Transverse colon (tissue), 4 donors: ENCODE measurements around the gene TBC1D2B. TPM values are rescaled to one million over a fixed set of nuclear protein-coding genes. Genes with fewer than 3 reads are reported as not detected.

Experiments used
- DNase-seq: peaks from one replicate; pipeline ENCODE4 v3.0.0-alpha.2; 2019
- H3K27ac ChIP-seq, 4 donors: fragments of 200-600 bp; sonication (generic); 2 replicates each; pipeline ENCODE4 v1.5.1; 2016 to 2018; ENCODE audit warnings: inconsistent platforms in 4 of 4
- H3K27me3 ChIP-seq: fragments of 200-600 bp; sonication (generic); 2 replicates; pipeline ENCODE4 v1.5.1; 2017; ENCODE audit warnings: inconsistent platforms
- H3K36me3 ChIP-seq, 4 donors: fragments of 200-600 bp; sonication (generic); 2 replicates each; pipeline ENCODE4 v1.5.1; 2017 to 2019; ENCODE audit warnings: inconsistent platforms in 4 of 4
- H3K4me1 ChIP-seq, 4 donors: fragments of 200-600 bp; sonication (generic); 2 replicates each; pipeline ENCODE4 v1.5.1; 2017 to 2020; ENCODE audit warnings: inconsistent platforms in 4 of 4
- H3K4me3 ChIP-seq, 4 donors: fragments of 200-600 bp; sonication (generic); 1 replicate in 1 of 4; 2 replicates in 3 of 4; pipeline versions ENCODE4 v1.5.1 to v1.6.1; 2017 to 2019; ENCODE audit warnings: inconsistent platforms in 4 of 4
- H3K9me3 ChIP-seq, 2 donors: fragments of 200-600 bp; sonication (generic); 2 replicates each; pipeline ENCODE4 v1.5.1; 2017 to 2019; ENCODE audit warnings: inconsistent platforms in 2 of 2
- CTCF ChIP-seq, 5 experiments: fragments of 200-600 bp in 3 of 5; fragments of 450-650 bp in 2 of 5; sonication (generic) in 3 of 5; IDR thresholded peaks; 1 replicate in 2 of 5; 2 replicates in 3 of 5; pipeline ENCODE4 v1.5.1; 2016 to 2017; ENCODE audit warnings: antibody characterized with exemption in 5 of 5, inconsistent platforms in 3 of 5, mild to moderate bottlenecking in 2 of 5, moderate library complexity in 1 of 5
- EP300 ChIP-seq: sonication (generic); formaldehyde crosslinking; IDR thresholded peaks from one replicate; pipeline ENCODE4 v1.6.1; 2017; ENCODE audit warnings: antibody characterized with exemption, low read depth
- POLR2A ChIP-seq: fragments of 450-650 bp; IDR thresholded peaks from one replicate; pipeline ENCODE4 v1.6.1; 2016; ENCODE audit warnings: antibody characterized with exemption, mild to moderate bottlenecking, moderate library complexity
- POLR2AphosphoS5 ChIP-seq, 3 donors: sonication (generic); formaldehyde crosslinking; IDR thresholded peaks; one replicate each; pipeline ENCODE4 v1.6.1; 2016; ENCODE audit warnings: antibody characterized with exemption in 3 of 3
- WGBS, 2 donors: methylation state at CpG; one replicate each; pipeline ENCODE4 v1.1.5; 2018; ENCODE audit warnings: low coverage in 1 of 2; 5-methylcytosine and 5-hydroxymethylcytosine counted together
- in situ Hi-C, 4 donors: fragments of 200-750 bp; cut with MboI; loops; one replicate each; pipeline versions ENCODE4 v1.15.0 to v1.15.1; 2017; ENCODE audit warnings: low sequenced_read_pairs in 3 of 4, low pct_ligation_motif_present in 1 of 4, low pct_unique_long_range_greater_than_20kb in 1 of 4
- intact Hi-C: fragments of 100-400 bp; cut with DNase I; formaldehyde crosslinking; loops from one replicate; pipeline ENCODE4 v1.15.1; 2023; ENCODE audit warnings: low total_unique reads
- total RNA-seq, 4 donors: library from RNA; depleted of rRNA; stranded (reverse); fragments of >200 nt; gene quantifications; one replicate each; pipeline ENCODE4 v1.1.0, GENCODE V29; 2016

The TBC1D2B gene
- total RNA-seq, 4 donors from 2014 or later = 40.4 to 62.6 (median 53.8) TPM

GRCh38 chr15:78021761-78022160, 55.8 kb downstream of the TBC1D2B start:
- 98% methylated on average over 12 of the region's 12 CpGs; no CpG with 5 or more reads in 1 of the 2 donors for WGBS, 2 donors
- no peaks in the 10 kb centered on the region for H3K9me3 ChIP-seq
- H3K36me3 ChIP-seq = peaks cover 0 to 18% (median 9%) of the 10 kb centered on the region in 4 donors
- H3K4me1 ChIP-seq = peaks cover 3 to 45% (median 17%) of the 10 kb centered on the region in 4 donors
- H3K27ac ChIP-seq = no peak overlapping the region
- in situ Hi-C loops = no loop called here
- TF ChIP-seq POLR2A = no peak
- TF ChIP-seq POLR2AphosphoS5 (IDR thresholded peaks at IDR 0.05) = no peak
- TF ChIP-seq EP300 = no peak
- TF ChIP-seq CTCF (IDR thresholded peaks at IDR 0.05) = no peak
- no peak for DNase-seq
- H3K27me3 ChIP-seq = no peaks in the 10 kb centered on the region
- intact Hi-C loops = no loop called here
- H3K4me3 ChIP-seq = no peak overlapping the region

DNA sequence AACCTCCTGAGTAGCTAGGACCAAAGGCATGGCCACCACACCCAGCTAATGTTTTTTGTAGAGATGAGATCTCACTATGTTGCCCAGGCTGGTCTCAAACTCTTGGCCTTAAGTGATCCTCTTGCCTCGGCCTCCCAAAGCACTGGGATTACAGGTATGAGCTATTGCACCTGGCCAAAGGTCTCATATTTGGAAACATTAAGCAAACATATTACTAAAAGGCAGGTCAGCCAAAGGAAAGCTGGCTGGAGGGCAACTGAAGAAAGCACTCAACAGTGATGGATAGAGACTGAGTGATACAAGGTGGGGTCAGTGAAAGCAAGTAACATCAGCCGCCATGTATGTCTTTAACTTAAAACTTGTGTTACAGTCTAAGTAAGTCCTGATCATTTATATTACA, 57.5 kb downstream of the TBC1D2B start:
- DNase-seq = no peak
- intact Hi-C loops = no loop called here
- 88 to 100% methylated on average over 1 to 2 of the region's 2 CpGs for WGBS, 2 donors
- no peak overlapping the region for H3K27ac ChIP-seq
- no peak for TF ChIP-seq POLR2AphosphoS5 (IDR thresholded peaks at IDR 0.05)
- no peak for TF ChIP-seq EP300
- no peak for TF ChIP-seq POLR2A
- no peak for TF ChIP-seq CTCF (IDR thresholded peaks at IDR 0.05)
- in situ Hi-C loops = no loop called here
- H3K36me3 ChIP-seq = peaks cover 0 to 26% (median 12%) of the 10 kb centered on the region in 4 donors
- no peaks in the 10 kb centered on the region for H3K27me3 ChIP-seq
- no peak overlapping the region for H3K4me3 ChIP-seq
- peaks cover 3 to 37% (median 18%) of the 10 kb centered on the region in 4 donors for H3K4me1 ChIP-seq
- H3K9me3 ChIP-seq = no peaks in the 10 kb centered on the region

DNA sequence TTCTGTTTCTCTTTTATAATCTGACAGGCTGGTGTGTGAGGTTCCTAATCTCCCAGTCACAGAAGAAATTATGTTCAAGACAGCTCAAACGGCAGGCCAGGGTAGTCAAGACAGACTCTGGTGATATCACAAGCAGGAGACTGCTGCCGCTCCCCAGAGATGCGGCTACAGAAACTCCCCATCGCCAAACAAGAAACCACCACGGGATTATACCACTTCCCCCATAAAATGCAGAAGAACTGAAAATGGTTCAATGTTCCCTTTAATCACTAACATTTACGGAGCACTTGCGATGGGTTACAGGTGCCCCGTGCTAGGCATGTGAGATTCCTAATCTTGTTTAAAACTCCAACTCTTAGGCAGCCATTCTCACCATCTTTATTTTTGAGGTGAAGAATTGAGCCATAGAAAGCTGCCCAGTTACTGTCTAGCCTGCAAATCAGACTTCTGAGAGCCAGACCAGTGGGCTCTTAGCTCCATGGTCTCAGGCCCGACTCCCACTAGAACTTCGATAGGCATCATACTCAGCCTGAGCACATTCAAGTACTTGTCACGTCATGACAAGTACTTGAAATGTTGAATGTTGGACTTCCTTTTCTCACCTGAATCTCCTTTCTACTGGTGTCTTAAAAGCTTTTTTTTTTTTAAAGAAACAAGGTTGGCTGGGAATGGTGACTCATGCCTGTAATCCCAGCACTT, 58.4 kb downstream of the TBC1D2B start:
- H3K36me3 ChIP-seq = peaks cover 0 to 22% (median 9%) of the 10 kb centered on the region in 4 donors
- no peaks in the 10 kb centered on the region for H3K9me3 ChIP-seq
- in situ Hi-C loops (no loop called here), intact Hi-C loops (loop anchor here (10.0 kb wide), 1 partner anchor 734 kb away; no protein-coding TSS in a partner anchor)
- no peak for TF ChIP-seq POLR2A
- H3K4me3 ChIP-seq = no peak overlapping the region
- no peaks in the 10 kb centered on the region for H3K27me3 ChIP-seq
- H3K27ac ChIP-seq = peak overlapping the region; percentile 27 to 71 (median 60)
- WGBS, 2 donors = 62 to 73% methylated on average over 8 to 11 of the region's 11 CpGs
- H3K4me1 ChIP-seq = peaks cover 0 to 30% (median 15%) of the 10 kb centered on the region in 4 donors
- no peak for DNase-seq

- no peak for DNase-seq
- Histone ChIP-seq H3K4me1 (peaks cover 0 to 30% (median 16%) of the 10 kb centered on the region in 4 donors), H3K27ac (peak overlapping the region; percentile 27 to 71 (median 60)), H3K9me3 (no peaks in the 10 kb centered on the region), H3K4me3 (no peak overlapping the region), H3K36me3 (peaks cover 0 to 17% (median 8%) of the 10 kb centered on the region in 4 donors), H3K27me3 (no peaks in the 10 kb centered on the region)
- WGBS, 2 donors = 49 to 52% methylated on average over 4 of the region's 4 CpGs
- no peak for TF ChIP-seq CTCF (IDR thresholded peaks at IDR 0.05)
- no peak for TF ChIP-seq EP300
- no peak for TF ChIP-seq POLR2A
- peak in 1 of 3 donors; percentile 13 for TF ChIP-seq POLR2AphosphoS5 (IDR thresholded peaks at IDR 0.05)
- intact Hi-C loops = loop anchor here (10.0 kb wide), 1 partner anchor 734 kb away; no protein-coding TSS in a partner anchor
- in situ Hi-C loops = no loop called here
These were observed 59.1 kb downstream of the TBC1D2B start for GRCh38 chr15:78018445-78018844.
